Stomach (tissue), 9 donors: ENCODE results near the gene STK32C. TPM values are rescaled to one million over a fixed set of nuclear protein-coding genes. Genes with fewer than 3 reads are reported as not detected.

ENCODE experiments used
- DNase-seq, 2 donors: peaks; one replicate each; pipeline versions ENCODE4 v3.0.0 to v3.0.0-alpha.2; 2013 to 2019
- H3K27ac ChIP-seq, 5 donors: fragments of 200-600 bp in 4 of 5; sonication (generic) in 4 of 5; one replicate each; pipeline ENCODE4 v1.5.1; 2013 to 2019; ENCODE audit warnings: mild to moderate bottlenecking in 1 of 5, moderate library complexity in 1 of 5
- H3K27me3 ChIP-seq, 3 donors: fragments of 200-600 bp; sonication (generic); one replicate each; pipeline ENCODE4 v1.5.1; 2017 to 2019; ENCODE audit warnings: mixed run types in 1 of 3
- H3K36me3 ChIP-seq, 4 donors: fragments of 200-600 bp; sonication (generic); 1 replicate in 3 of 4; 2 replicates in 1 of 4; pipeline ENCODE4 v1.5.1; 2016 to 2019
- H3K4me1 ChIP-seq, 4 donors: fragments of 200-600 bp; sonication (generic); one replicate each; pipeline ENCODE4 v1.5.1; 2016 to 2019
- H3K4me3 ChIP-seq, 4 donors: fragments of 200-600 bp; sonication (generic) in 3 of 4; one replicate each; pipeline ENCODE4 v1.5.1; 2016 to 2019; ENCODE audit warnings: mild to moderate bottlenecking in 1 of 4
- H3K9me3 ChIP-seq, 4 donors: fragments of 200-600 bp; sonication (generic); one replicate each; pipeline ENCODE4 v1.5.1; 2016 to 2019
- EP300 ChIP-seq: sonication (generic); formaldehyde crosslinking; IDR thresholded peaks from one replicate; pipeline ENCODE4 v1.6.1; 2017; ENCODE audit warnings: antibody characterized with exemption
- POLR2A ChIP-seq, 4 donors: fragments of 450-650 bp; IDR thresholded peaks; one replicate each; pipeline ENCODE4 v1.6.1; 2016; ENCODE audit warnings: antibody characterized with exemption in 4 of 4, control low read depth in 2 of 4, mild to moderate bottlenecking in 1 of 4, moderate library complexity in 1 of 4
- POLR2AphosphoS5 ChIP-seq, 3 donors: sonication (generic); formaldehyde crosslinking; IDR thresholded peaks; one replicate each; pipeline ENCODE4 v1.6.1; 2016; ENCODE audit warnings: antibody characterized with exemption in 3 of 3
- WGBS, 5 donors: extraction: QIAGEN DNeasy Blood & Tissue Kit in 3 of 5; methylation state at CpG; one replicate each; pipeline versions ENCODE4 v1.1.5 to v1.1.7; 2013 to 2018; 5-methylcytosine and 5-hydroxymethylcytosine counted together
- intact Hi-C: fragments of 100-400 bp; cut with DNase I; formaldehyde crosslinking; loops from one replicate; pipeline ENCODE4 v1.15.1; 2023; ENCODE audit warnings: low total_unique reads
- polyA plus RNA-seq, 3 donors: library from polyadenylated mRNA; stranded (reverse); fragments of 200-250 nt; gene quantifications; one replicate each; pipeline ENCODE4 v1.2.3, GENCODE V29; 2013
- total RNA-seq, 5 donors: library from RNA; depleted of rRNA; stranded (reverse); fragments of >200 nt; gene quantifications; one replicate each; pipeline versions ENCODE4 v1.1.0 to v1.2.3, GENCODE V29; 2014 to 2016
- TF ChIP-seq, protein P1 (sequence below), 7 experiments: fragments of 450-650 bp in 4 of 7; fragments of 200-600 bp in 3 of 7; sonication (generic) in 3 of 7; IDR thresholded peaks; one replicate each; pipeline ENCODE4 v1.5.1; 2016 to 2019; ENCODE audit warnings: antibody characterized with exemption in 7 of 7, control low read depth in 2 of 7, mild to moderate bottlenecking in 1 of 7
- donor health status: healthy with polysubstance abuse.
- donor health status: Bipolar disorder and iron deficiency.
- donor health status: healthy.

The STK32C gene
- total and polyA plus RNA-seq, 8 donors = 1.6 to 71.0 (median 7.9) TPM; not detected in 1

- WGBS, 5 donors = 82 to 93% (median 90%) methylated on average over 10 to 14 of the region's 14 CpGs
- H3K4me1 ChIP-seq = no peaks in the 10 kb centered on the region
- H3K9me3 ChIP-seq = peaks cover 4 to 34% (median 21%) of the 10 kb centered on the region in 4 donors
- peaks cover 0 to 36% (median 3%) of the 10 kb centered on the region in 4 donors for H3K36me3 ChIP-seq
- H3K27ac ChIP-seq = no peak overlapping the region
- H3K27me3 ChIP-seq = no peaks in the 10 kb centered on the region
- no peak overlapping the region for H3K4me3 ChIP-seq
- intact Hi-C loops = no loop called here
- TF ChIP-seq EP300 = no peak
- TF ChIP-seq, protein P1, sequence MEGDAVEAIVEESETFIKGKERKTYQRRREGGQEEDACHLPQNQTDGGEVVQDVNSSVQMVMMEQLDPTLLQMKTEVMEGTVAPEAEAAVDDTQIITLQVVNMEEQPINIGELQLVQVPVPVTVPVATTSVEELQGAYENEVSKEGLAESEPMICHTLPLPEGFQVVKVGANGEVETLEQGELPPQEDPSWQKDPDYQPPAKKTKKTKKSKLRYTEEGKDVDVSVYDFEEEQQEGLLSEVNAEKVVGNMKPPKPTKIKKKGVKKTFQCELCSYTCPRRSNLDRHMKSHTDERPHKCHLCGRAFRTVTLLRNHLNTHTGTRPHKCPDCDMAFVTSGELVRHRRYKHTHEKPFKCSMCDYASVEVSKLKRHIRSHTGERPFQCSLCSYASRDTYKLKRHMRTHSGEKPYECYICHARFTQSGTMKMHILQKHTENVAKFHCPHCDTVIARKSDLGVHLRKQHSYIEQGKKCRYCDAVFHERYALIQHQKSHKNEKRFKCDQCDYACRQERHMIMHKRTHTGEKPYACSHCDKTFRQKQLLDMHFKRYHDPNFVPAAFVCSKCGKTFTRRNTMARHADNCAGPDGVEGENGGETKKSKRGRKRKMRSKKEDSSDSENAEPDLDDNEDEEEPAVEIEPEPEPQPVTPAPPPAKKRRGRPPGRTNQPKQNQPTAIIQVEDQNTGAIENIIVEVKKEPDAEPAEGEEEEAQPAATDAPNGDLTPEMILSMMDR (IDR thresholded peaks at IDR 0.05) = no peak
- TF ChIP-seq POLR2A (IDR thresholded peaks at IDR 0.05) = no peak
- TF ChIP-seq POLR2AphosphoS5 (IDR thresholded peaks at IDR 0.05) = no peak
- DNase-seq = no peak
Measured at GRCh38 chr10:132211246-132211645, 96.5 kb downstream of the STK32C start.

DNA sequence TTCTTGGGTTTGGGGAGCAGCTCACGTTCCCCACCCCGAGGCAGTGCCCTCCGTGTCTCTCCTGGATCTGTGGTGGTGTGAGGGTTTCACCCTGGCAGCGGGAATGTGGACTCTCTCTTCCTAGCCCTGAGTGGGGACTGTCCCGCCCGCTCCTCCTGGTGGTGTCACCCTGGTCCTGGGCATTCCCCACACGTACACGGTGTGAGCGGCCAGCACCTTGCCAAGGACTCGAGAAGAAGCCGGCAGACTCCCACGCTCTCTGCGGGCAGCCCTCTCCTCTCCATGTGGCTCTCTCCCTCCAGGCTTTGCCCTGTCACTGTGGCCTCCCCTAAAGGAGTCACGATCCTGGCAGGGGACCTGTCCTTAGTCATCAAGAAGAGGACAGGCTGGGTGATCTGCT lies 97.0 kb downstream of the STK32C start:
- no peak overlapping the region for H3K27ac ChIP-seq
- intact Hi-C loops = no loop called here
- DNase-seq = no peak

DNA sequence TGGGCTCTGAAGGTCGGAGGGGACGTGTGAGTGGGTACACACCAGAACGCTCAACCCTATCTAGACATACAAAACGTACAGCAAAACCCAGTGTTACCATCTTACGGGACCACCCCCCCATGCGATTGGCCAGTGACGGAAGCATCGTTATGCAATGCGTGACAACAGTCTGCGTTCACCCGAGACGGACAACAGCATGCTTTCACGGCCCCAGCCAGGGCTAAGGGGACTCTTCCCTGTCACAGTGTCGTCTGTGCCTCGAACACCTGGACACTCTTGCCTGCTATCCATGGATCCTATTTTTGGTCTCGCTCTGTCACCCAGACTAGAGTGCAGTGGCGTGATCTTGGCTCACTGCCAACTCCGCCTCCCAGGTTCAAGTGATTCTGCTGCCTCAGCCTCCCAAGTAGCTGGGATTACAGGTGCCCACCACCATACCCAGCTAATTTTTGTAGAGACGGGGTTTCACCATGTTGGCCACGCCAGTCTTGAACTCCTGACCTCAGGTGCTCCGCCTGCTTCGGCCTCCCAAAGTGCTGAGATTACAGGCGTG lies 97.7 kb downstream of the STK32C start:
- H3K27ac ChIP-seq = no peak overlapping the region
- DNase-seq = no peak
- H3K9me3 ChIP-seq = peaks cover 4 to 22% (median 17%) of the 10 kb centered on the region in 4 donors
- intact Hi-C loops = no loop called here
- TF ChIP-seq, protein P1 (IDR thresholded peaks at IDR 0.05) = no peak
- TF ChIP-seq POLR2A (IDR thresholded peaks at IDR 0.05) (no peak), EP300 (no peak), POLR2AphosphoS5 (IDR thresholded peaks at IDR 0.05) (no peak)
- no peaks in the 10 kb centered on the region for H3K27me3 ChIP-seq
- H3K4me1 ChIP-seq = no peaks in the 10 kb centered on the region
- H3K4me3 ChIP-seq = no peak overlapping the region
- 89 to 93% (median 91%) methylated on average over 21 to 23 of the region's 23 CpGs for WGBS, 5 donors
- peaks cover 0 to 38% (median 3%) of the 10 kb centered on the region in 4 donors for H3K36me3 ChIP-seq

More for the DNA sequence above, 97.0 kb downstream of the STK32C start:
- H3K4me3 ChIP-seq = no peak overlapping the region
- H3K36me3 ChIP-seq = peaks cover 0 to 38% (median 3%) of the 10 kb centered on the region in 4 donors
- H3K27me3 ChIP-seq = no peaks in the 10 kb centered on the region
- no peaks in the 10 kb centered on the region for H3K4me1 ChIP-seq
- WGBS, 5 donors = 90 to 95% (median 94%) methylated on average over 14 of the region's 14 CpGs
- TF ChIP-seq POLR2A (IDR thresholded peaks at IDR 0.05) (no peak), POLR2AphosphoS5 (IDR thresholded peaks at IDR 0.05) (no peak), EP300 (no peak)
- TF ChIP-seq, protein P1 (IDR thresholded peaks at IDR 0.05) = no peak
- H3K9me3 ChIP-seq = peaks cover 4 to 29% (median 19%) of the 10 kb centered on the region in 4 donors

DNA sequence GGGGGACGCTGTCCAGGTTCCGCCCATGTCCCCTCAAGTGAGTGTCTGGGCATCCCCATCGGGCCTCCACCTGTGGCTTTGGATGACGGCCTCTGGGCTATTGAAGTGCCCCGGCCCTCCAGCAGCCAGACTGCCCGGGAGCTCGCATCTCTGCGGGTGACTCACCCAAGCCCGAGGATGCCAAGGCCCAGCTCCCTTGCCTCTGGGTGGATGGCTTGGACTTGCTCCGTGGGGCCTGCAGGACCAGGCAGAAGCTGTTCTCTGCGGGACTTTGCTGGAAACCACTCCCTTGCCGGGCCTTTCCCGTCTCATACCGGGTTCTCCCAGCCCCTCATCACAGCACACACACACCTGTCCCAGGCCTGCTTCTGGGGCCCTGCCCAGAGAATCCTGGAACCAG lies 98.6 kb downstream of the STK32C start:
- no peak for TF ChIP-seq EP300
- TF ChIP-seq POLR2A (IDR thresholded peaks at IDR 0.05) = no peak
- TF ChIP-seq, protein P1 (IDR thresholded peaks at IDR 0.05) = no peak
- no peak for TF ChIP-seq POLR2AphosphoS5 (IDR thresholded peaks at IDR 0.05)
- Histone ChIP-seq H3K4me1 (no peaks in the 10 kb centered on the region), H3K27ac (no peak overlapping the region), H3K4me3 (no peak overlapping the region), H3K9me3 (peaks cover 0 to 15% (median 12%) of the 10 kb centered on the region in 4 donors), H3K27me3 (no peaks in the 10 kb centered on the region), H3K36me3 (peaks cover 0 to 38% (median 3%) of the 10 kb centered on the region in 4 donors)
- no peak for DNase-seq
- intact Hi-C loops = no loop called here
- WGBS, 5 donors = 81 to 97% (median 90%) methylated on average over 7 to 14 of the region's 14 CpGs
